HG03442 (cell line): ENCODE measurements around the gene IGSF3.
"Not testable (repeated sequence)": the region's sequence is repeated elsewhere in the genome, so short reads cannot be mapped to it uniquely, and the experiment has no call there.

ENCODE experiments used
- ATAC-seq: cut with Tn5 transposase; IDR thresholded peaks from one replicate; pipeline ENCODE4 v1.9.1; 2021; ENCODE audit warnings: mild to moderate bottlenecking, moderate library complexity; ENCODE audit not compliant: unreplicated experiment

Gene IGSF3

GRCh38 chr1:116631996-116632925, 35.3 kb downstream of the IGSF3 start:
- ATAC-seq: not testable (repeated sequence)

DNA sequence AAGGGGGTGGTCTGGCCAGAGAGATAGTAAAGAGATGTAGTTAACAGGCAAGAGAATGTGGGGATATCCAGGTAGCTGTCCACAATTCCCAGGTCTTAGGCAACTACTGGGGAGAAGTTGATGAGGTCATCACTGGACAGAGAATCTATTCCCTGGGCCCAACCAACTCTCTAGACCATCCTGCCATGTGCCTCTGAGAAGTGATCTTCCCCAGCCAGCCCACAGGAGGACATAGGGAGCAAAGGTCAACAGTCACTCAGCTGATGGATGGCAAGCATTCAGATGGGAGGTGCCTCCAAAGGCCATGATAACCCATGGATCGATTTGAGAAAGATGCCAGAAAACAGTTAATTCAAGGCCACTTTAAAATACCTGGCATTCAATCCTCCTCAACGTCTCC, 36.0 kb downstream of the IGSF3 start:
- ATAC-seq: not testable (repeated sequence)

GRCh38 chr1:116630057-116630456, 37.5 kb downstream of the IGSF3 start:
- ATAC-seq: not testable (repeated sequence)

GRCh38 chr1:116629441-116629840, 38.1 kb downstream of the IGSF3 start:
- ATAC-seq: not testable (repeated sequence)

GRCh38 chr1:116628448-116628847, 39.1 kb downstream of the IGSF3 start:
- ATAC-seq: no peak

- not testable (repeated sequence) for ATAC-seq
These were observed 40.2 kb downstream of the IGSF3 start for GRCh38 chr1:116627357-116627756.

DNA sequence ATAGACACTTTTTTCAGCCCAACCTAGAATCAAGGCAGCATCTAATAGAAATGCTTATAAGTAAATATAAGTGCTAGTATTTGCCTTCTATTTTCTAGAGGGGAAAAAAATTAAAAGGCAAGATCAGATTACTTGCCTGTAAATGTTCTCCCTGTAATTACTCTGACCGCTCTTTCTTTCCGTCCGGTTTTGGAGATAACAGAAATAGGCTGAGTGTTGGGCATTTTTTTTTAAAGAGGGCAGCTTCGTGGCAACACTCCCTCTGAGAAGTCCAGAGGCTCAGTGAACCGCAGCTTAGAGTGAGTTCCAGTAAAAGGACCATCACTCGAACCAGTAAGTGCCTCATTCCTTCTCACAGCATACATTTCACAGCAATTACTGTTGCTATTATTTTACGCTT, 40.6 kb downstream of the IGSF3 start:
- ATAC-seq: not testable (repeated sequence)

DNA sequence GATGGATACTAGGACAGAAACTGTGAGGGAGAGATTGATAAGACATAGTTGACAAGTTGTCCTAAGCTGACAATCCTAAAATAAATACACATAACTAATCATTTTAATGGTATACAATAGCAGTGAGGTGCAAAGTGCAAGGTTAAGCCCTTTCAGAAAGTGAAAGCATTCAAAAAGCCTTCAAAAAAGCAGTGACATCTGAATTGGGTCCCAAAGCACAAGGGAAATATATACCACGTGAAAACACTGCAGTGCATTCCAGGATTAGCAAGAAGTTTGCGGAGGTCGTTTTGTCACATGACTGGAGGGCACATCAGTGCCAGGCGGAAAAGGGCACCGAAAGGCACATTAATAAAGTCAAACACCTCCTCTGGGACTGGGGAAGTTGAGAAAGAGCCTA, 42.4 kb downstream of the IGSF3 start:
- not testable (repeated sequence) for ATAC-seq

GRCh38 chr1:116624040-116624439, 43.5 kb downstream of the IGSF3 start:
- no peak for ATAC-seq

GRCh38 chr1:116622496-116622895, 45.0 kb downstream of the IGSF3 start:
- ATAC-seq: not testable (repeated sequence)

DNA sequence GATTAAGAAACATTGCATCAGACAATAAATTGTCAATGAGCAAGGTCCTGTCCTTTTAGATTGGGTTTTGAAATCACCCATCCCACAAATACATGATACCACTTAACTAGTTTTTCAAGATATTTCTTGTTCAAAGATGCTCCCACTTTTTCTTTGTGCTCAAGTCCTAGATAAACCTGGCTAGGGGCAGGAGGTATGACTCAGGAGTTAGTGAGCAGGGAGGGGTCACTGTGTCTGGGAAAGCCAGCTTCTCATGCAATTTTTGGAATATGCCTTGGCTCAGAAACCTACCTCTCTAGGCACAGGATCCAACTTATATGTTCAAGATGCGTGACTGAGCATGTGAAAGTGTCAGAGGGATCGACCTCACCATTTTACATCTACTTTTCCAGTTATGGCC, 45.8 kb downstream of the IGSF3 start:
- not testable (repeated sequence) for ATAC-seq

GRCh38 chr1:116620392-116620791, 47.1 kb downstream of the IGSF3 start:
- ATAC-seq: not testable (repeated sequence)

- not testable (repeated sequence) for ATAC-seq
These were observed 48.4 kb downstream of the IGSF3 start for GRCh38 chr1:116619106-116619505.

- not testable (repeated sequence) for ATAC-seq
These were observed 49.7 kb downstream of the IGSF3 start for GRCh38 chr1:116617808-116618207.

DNA sequence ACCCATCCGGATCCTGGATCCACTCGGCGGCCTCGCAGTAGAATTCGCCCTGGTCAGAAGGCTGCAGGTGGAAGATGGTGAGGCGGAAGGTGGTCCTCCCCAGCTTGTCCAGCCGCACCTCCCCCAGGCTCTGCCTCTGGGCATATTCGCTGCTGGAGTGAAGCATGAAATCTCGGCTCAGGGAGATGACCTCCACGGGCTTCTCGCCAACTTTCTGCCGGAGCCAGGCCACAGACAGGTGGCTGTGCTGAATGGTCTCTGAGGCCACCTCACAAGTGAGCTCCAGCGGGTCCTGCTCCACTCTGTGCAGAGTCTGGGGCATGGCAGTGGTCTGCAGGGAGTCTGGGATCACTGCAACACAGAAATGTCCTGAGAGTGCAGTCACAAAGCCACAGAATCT, 53.7 kb downstream of the IGSF3 start:
- ATAC-seq: not testable (repeated sequence)

- ATAC-seq: not testable (repeated sequence)
These were observed 57.6 kb downstream of the IGSF3 start for GRCh38 chr1:116609801-116610371.

- ATAC-seq: not testable (repeated sequence)
These were observed 58.7 kb downstream of the IGSF3 start for GRCh38 chr1:116608841-116609240.

- not testable (repeated sequence) for ATAC-seq
These were observed 59.4 kb downstream of the IGSF3 start for GRCh38 chr1:116608151-116608550.

GRCh38 chr1:116607463-116607862, 60.1 kb downstream of the IGSF3 start:
- not testable (repeated sequence) for ATAC-seq

- ATAC-seq: not testable (repeated sequence)
These were observed 61.5 kb downstream of the IGSF3 start for GRCh38 chr1:116606067-116606466.

GRCh38 chr1:116605315-116605714, 62.2 kb downstream of the IGSF3 start:
- ATAC-seq: no peak

- ATAC-seq: not testable (repeated sequence)
These were observed 63.1 kb downstream of the IGSF3 start for GRCh38 chr1:116604408-116604807.
